ENCODE results near the gene TRAPPC3. TPM values are rescaled to one million over a fixed set of nuclear protein-coding genes. Genes with fewer than 3 reads are reported as not detected.

TRAPPC3 gene
- total RNA-seq, 1 donor from 2014 or later = 69.7 TPM

DNA sequence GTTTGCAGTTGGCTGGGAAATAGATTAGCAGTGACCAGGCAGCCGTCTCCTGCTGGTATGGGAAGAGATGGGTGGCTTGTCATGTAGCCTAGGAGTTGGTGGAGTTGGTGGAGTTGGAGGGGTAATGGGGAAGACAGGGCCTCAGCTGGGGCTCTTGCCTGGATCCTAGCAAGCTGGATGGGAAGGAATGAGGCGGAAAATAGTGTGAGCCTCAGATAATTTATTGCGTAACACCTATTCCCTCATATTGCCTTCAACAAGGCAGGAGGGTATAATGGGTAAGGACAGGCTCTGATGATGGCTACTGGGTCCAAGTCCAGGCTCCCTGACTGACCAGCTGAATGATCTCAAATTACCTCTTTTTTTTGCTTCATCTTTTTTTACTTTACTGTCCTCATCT, 19.2 kb upstream of the TRAPPC3 start:
- Mint-ChIP-seq H3K4me1 (ENCODE audit: low read depth) (peaks cover 34% of the 10 kb centered on the region), H3K4me3 (ENCODE audit: unreplicated experiment) (no peak overlapping the region), H3K27me3 (ENCODE audit: low read depth) (no peaks in the 10 kb centered on the region), H3K27ac (ENCODE audit: unreplicated experiment) (peak overlapping the region; percentile 62), H3K9me3 (ENCODE audit: low read depth) (no peaks in the 10 kb centered on the region), H3K36me3 (ENCODE audit: low read depth) (peaks cover 15% of the 10 kb centered on the region)
- TF ChIP-seq, protein P1, sequence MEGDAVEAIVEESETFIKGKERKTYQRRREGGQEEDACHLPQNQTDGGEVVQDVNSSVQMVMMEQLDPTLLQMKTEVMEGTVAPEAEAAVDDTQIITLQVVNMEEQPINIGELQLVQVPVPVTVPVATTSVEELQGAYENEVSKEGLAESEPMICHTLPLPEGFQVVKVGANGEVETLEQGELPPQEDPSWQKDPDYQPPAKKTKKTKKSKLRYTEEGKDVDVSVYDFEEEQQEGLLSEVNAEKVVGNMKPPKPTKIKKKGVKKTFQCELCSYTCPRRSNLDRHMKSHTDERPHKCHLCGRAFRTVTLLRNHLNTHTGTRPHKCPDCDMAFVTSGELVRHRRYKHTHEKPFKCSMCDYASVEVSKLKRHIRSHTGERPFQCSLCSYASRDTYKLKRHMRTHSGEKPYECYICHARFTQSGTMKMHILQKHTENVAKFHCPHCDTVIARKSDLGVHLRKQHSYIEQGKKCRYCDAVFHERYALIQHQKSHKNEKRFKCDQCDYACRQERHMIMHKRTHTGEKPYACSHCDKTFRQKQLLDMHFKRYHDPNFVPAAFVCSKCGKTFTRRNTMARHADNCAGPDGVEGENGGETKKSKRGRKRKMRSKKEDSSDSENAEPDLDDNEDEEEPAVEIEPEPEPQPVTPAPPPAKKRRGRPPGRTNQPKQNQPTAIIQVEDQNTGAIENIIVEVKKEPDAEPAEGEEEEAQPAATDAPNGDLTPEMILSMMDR (IDR thresholded peaks at IDR 0.05) = no peak
- no peak for DNase-seq (ENCODE audit: low spot score)

DNA sequence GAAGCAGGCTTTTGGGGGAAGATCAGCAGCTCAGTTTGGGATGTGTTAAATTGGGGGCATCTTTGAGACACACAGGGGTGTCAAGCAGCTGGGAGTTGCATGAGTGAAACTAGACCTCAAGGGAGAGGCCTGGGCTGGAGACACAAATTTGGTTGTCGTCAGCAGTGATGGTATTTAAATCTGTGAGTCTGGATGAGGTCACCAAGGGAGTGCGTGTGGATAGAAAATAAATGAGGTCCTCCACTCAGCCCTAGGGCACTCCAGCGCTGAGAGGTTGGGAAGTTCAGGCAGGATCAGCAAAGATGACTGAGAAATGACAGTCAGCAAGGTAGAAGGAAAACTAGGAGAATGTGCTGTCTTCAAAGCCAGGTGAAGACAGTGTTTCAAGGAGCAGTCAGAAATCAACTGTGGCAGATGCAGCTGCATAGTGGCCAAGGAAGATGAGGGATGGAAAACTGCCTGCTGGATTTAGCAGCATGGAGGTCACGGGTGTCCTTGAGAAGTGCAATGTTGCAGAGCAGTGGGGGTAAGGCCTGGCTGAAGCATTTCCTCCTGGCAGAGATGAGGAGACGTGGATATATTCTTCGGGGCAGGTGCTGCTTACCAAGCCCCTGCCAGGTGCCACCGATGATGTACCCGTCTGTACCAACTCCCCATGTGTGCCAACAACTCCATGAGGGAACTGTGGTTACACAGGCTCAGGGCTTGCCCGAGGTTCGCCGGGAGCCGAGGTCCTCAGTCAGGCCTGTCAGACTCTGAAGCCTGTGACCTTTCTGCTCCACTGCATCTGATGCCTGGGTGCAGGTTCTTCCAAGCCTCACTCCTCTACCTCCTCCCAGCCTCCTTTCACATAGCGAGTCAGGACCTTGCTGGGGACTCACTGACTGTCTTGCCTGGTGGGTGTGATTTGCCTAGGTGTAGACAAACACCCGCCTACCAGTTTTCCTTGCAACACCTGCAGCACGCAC, 17.9 kb upstream of the TRAPPC3 start:
- H3K27ac Mint-ChIP-seq (ENCODE audit: unreplicated experiment) = peak overlapping the region; percentile 71
- H3K9me3 Mint-ChIP-seq (ENCODE audit: low read depth) = no peaks in the 10 kb centered on the region
- peaks cover 11% of the 10 kb centered on the region for H3K36me3 Mint-ChIP-seq (ENCODE audit: low read depth)
- H3K27me3 Mint-ChIP-seq (ENCODE audit: low read depth) = no peaks in the 10 kb centered on the region
- no peak for DNase-seq (ENCODE audit: low spot score)
- peaks cover 40% of the 10 kb centered on the region for H3K4me1 Mint-ChIP-seq (ENCODE audit: low read depth)
- TF ChIP-seq, protein P1 (IDR thresholded peaks at IDR 0.05) = no peak
- no peak overlapping the region for H3K4me3 Mint-ChIP-seq (ENCODE audit: unreplicated experiment)

DNA sequence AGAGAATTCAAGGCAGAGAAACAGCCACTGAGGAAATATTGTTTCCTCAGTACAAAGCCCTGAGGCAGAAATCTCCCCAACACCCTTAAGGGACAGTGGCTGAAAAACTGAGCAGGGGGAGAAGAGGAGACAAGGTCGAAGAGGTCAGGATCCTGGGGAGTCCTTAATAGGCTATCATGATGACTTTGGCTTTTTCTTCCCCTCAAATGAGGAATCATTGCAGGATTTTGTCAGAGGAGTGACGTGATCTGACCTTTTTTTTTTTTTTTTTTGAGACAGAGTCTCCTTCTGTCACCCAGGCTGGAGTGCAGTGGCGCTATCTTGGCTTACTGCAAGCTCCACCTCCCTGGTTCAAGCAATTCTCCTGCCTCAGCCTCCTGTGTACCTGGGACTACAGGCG, 16.9 kb upstream of the TRAPPC3 start:
- TF ChIP-seq, protein P1 (IDR thresholded peaks at IDR 0.05) = no peak
- no peak for DNase-seq (ENCODE audit: low spot score)
- Mint-ChIP-seq H3K4me3 (ENCODE audit: unreplicated experiment) (no peak overlapping the region), H3K4me1 (ENCODE audit: low read depth) (peaks cover 51% of the 10 kb centered on the region), H3K27ac (ENCODE audit: unreplicated experiment) (peak overlapping the region; percentile 69), H3K27me3 (ENCODE audit: low read depth) (no peaks in the 10 kb centered on the region), H3K9me3 (ENCODE audit: low read depth) (no peaks in the 10 kb centered on the region), H3K36me3 (ENCODE audit: low read depth) (peaks cover 9% of the 10 kb centered on the region)

DNA sequence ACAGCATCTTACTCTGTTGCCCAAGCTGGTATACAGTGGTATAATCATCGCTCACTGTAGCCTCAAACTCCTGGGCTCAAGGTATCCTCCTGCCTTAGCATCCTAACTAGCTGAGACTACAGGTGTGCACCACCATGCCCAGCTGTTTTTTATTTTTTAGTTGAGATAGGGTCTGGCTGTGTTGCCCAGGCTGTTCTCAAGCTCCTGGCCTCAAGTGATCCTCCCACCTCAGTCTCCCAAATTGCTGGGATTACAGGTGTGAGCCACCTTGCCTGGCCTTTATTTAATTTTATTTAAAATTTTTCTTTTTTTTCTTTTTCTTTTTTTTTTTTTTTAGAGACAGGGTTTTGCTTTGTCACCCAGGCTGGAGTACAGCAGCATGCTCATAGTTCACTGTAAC, 15.9 kb upstream of the TRAPPC3 start:
- no peaks in the 10 kb centered on the region for H3K9me3 Mint-ChIP-seq (ENCODE audit: low read depth)
- peaks cover 6% of the 10 kb centered on the region for H3K36me3 Mint-ChIP-seq (ENCODE audit: low read depth)
- peaks cover 56% of the 10 kb centered on the region for H3K4me1 Mint-ChIP-seq (ENCODE audit: low read depth)
- no peaks in the 10 kb centered on the region for H3K27me3 Mint-ChIP-seq (ENCODE audit: low read depth)
- TF ChIP-seq, protein P1 (IDR thresholded peaks at IDR 0.05) = no peak
- no peak overlapping the region for H3K4me3 Mint-ChIP-seq (ENCODE audit: unreplicated experiment)
- no peak overlapping the region for H3K27ac Mint-ChIP-seq (ENCODE audit: unreplicated experiment)
- DNase-seq (ENCODE audit: low spot score) = no peak

DNA sequence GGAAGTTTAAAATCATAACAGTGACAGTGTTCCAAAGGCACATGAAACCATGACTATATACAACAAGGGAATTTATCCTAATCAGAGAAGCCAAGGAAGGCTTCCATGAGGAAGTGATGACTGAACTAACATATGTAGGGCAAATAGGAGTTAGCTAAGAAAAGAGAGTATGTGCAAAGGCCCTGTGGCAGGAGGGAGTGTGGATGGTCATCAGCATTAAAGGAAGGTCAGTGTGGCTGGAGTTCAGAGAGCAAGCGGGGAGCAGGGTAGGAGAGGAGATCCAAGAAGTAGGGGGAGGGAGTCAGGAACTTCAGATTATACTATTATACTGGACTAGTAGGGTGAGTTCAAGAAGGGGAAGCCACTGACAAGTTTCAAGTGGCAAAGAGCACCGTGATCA, 15.1 kb upstream of the TRAPPC3 start:
- DNase-seq (ENCODE audit: low spot score) = no peak
- Mint-ChIP-seq H3K27me3 (ENCODE audit: low read depth) (no peaks in the 10 kb centered on the region), H3K4me3 (ENCODE audit: unreplicated experiment) (no peak overlapping the region), H3K27ac (ENCODE audit: unreplicated experiment) (peak overlapping the region; percentile 67), H3K9me3 (ENCODE audit: low read depth) (no peaks in the 10 kb centered on the region), H3K4me1 (ENCODE audit: low read depth) (peaks cover 62% of the 10 kb centered on the region), H3K36me3 (ENCODE audit: low read depth) (peaks cover 6% of the 10 kb centered on the region)
- TF ChIP-seq, protein P1 (IDR thresholded peaks at IDR 0.05) = no peak

All from chondrocyte (in vitro differentiated cells).